Peyer's patch (tissue), 4 donors: Measurements from ENCODE around the gene ZSCAN9. TPM values are rescaled to one million over a fixed set of nuclear protein-coding genes. Genes with fewer than 3 reads are reported as not detected.
A peak's percentile ranks its signal among the peaks of the same experiment; 100 is the strongest.

Source experiments
- DNase-seq, 3 donors: peaks; one replicate each; pipeline ENCODE4 v3.0.0-alpha.2; 2017 to 2019
- H3K27ac ChIP-seq, 4 donors: fragments of 200-600 bp; sonication (generic); one replicate each; pipeline ENCODE4 v1.5.1; 2016 to 2019
- H3K27me3 ChIP-seq, 2 donors: fragments of 200-600 bp; sonication (generic); one replicate each; pipeline ENCODE4 v1.5.1; 2019
- H3K36me3 ChIP-seq, 3 donors: fragments of 200-600 bp; sonication (generic); one replicate each; pipeline ENCODE4 v1.5.1; 2016 to 2019
- H3K4me1 ChIP-seq, 4 donors: fragments of 200-600 bp; sonication (generic); one replicate each; pipeline ENCODE4 v1.5.1; 2016 to 2019
- H3K4me3 ChIP-seq, 4 donors: fragments of 200-600 bp; sonication (generic); 1 replicate in 3 of 4; 2 replicates in 1 of 4; pipeline ENCODE4 v1.5.1; 2016 to 2019; ENCODE audit warnings: mild to moderate bottlenecking in 1 of 4
- H3K9me3 ChIP-seq, 4 donors: fragments of 200-600 bp; sonication (generic); one replicate each; pipeline ENCODE4 v1.5.1; 2016 to 2019; ENCODE audit warnings: mild to moderate bottlenecking in 1 of 4
- POLR2A ChIP-seq, 2 donors: fragments of 450-650 bp; IDR thresholded peaks; one replicate each; pipeline ENCODE4 v1.5.1; 2017; ENCODE audit warnings: antibody characterized with exemption in 2 of 2, mild to moderate bottlenecking in 2 of 2, moderate library complexity in 2 of 2
- total RNA-seq, 4 donors: library from RNA; depleted of rRNA; stranded (reverse); fragments of >200 nt; gene quantifications; one replicate each; pipeline ENCODE4 v1.1.0, GENCODE V29; 2016
- TF ChIP-seq, protein P1 (sequence below), 6 experiments: fragments of 450-650 bp in 4 of 6; fragments of 200-600 bp in 2 of 6; sonication (generic) in 1 of 6; IDR thresholded peaks; one replicate each; pipeline ENCODE4 v1.5.1; 2017 to 2019; ENCODE audit warnings: antibody characterized with exemption in 6 of 6, mild to moderate bottlenecking in 3 of 6, moderate library complexity in 1 of 6

Gene ZSCAN9
- total RNA-seq, 4 donors from 2014 or later: 11.9 to 28.9 (median 22.7) TPM

GRCh38 chr6:28269492-28269891 is 44.4 kb downstream of the ZSCAN9 start:
- DNase-seq: no peak
- H3K4me1 ChIP-seq: peaks cover 0 to 6% (median 0%) of the 10 kb centered on the region in 4 donors
- H3K27me3 ChIP-seq: no peaks in the 10 kb centered on the region
- H3K36me3 ChIP-seq: peaks cover 0 to 27% (median 0%) of the 10 kb centered on the region in 3 donors
- TF ChIP-seq POLR2A (IDR thresholded peaks at IDR 0.05): no peak
- TF ChIP-seq, protein P1, sequence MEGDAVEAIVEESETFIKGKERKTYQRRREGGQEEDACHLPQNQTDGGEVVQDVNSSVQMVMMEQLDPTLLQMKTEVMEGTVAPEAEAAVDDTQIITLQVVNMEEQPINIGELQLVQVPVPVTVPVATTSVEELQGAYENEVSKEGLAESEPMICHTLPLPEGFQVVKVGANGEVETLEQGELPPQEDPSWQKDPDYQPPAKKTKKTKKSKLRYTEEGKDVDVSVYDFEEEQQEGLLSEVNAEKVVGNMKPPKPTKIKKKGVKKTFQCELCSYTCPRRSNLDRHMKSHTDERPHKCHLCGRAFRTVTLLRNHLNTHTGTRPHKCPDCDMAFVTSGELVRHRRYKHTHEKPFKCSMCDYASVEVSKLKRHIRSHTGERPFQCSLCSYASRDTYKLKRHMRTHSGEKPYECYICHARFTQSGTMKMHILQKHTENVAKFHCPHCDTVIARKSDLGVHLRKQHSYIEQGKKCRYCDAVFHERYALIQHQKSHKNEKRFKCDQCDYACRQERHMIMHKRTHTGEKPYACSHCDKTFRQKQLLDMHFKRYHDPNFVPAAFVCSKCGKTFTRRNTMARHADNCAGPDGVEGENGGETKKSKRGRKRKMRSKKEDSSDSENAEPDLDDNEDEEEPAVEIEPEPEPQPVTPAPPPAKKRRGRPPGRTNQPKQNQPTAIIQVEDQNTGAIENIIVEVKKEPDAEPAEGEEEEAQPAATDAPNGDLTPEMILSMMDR (IDR thresholded peaks at IDR 0.05): no peak
- no peaks in the 10 kb centered on the region for H3K9me3 ChIP-seq
- no peak overlapping the region for H3K4me3 ChIP-seq
- H3K27ac ChIP-seq: no peak overlapping the region

DNA sequence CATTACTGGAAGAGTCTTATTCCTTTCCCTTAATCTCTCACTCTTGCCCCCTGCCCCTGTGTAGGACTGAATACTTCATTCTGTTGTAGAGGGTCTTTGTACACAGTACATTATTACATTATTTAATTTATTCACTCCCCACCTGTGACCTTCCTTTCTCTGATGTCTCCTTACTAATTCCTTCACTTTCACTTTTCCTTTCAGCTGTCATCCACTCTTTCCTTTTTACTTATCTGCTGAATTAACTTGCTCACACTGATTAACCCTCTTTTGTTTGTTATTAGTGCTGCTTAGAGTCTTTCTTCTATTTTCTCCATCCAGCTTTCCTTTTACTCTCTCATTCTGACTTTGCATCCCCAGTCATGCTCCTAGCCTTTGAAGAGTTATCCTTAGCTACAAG is 49.8 kb downstream of the ZSCAN9 start:
- TF ChIP-seq POLR2A (IDR thresholded peaks at IDR 0.05): no peak
- TF ChIP-seq, protein P1 (IDR thresholded peaks at IDR 0.05): no peak
- H3K27me3 ChIP-seq: no peaks in the 10 kb centered on the region
- H3K36me3 ChIP-seq: peaks cover 0 to 50% (median 0%) of the 10 kb centered on the region in 3 donors
- H3K4me1 ChIP-seq: no peaks in the 10 kb centered on the region
- no peak for DNase-seq
- no peak overlapping the region for H3K4me3 ChIP-seq
- no peaks in the 10 kb centered on the region for H3K9me3 ChIP-seq
- H3K27ac ChIP-seq: no peak overlapping the region

GRCh38 chr6:28277746-28278145 is 52.7 kb downstream of the ZSCAN9 start:
- no peaks in the 10 kb centered on the region for H3K27me3 ChIP-seq
- TF ChIP-seq, protein P1 (IDR thresholded peaks at IDR 0.05): no peak
- no peak for TF ChIP-seq POLR2A (IDR thresholded peaks at IDR 0.05)

DNA sequence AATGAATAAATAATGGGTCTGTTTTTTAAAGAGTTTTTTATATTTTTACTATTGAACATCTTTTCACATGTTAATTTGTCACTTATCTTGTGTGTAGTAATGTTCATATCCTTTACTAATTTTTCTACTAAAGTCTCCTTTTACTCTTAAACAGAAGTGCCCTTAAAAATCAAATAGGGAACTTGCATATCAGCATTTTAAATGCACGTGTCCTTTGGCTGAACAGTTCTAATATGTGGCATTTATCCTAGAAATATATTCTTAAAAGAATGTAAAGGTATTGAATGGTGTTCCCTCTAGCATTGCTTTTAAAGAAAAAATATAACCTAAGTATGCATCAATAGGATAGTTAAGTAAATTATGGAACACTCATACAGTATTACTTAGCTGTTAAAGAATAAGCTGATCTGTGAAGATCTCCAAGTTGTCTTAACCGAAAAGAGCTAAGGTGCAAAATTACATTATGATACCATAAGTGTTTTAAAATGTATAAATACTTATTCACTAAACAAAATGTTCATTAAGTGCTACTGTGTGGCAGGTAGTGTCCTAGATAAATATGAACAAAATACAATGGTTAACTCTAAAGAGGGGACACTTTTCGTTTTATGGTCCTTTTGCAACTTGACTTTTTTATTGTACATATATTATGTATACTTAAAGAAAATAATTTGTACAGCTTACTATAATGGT is 55.7 kb downstream of the ZSCAN9 start:
- no peak for DNase-seq
- Histone ChIP-seq H3K9me3 (no peaks in the 10 kb centered on the region), H3K27me3 (no peaks in the 10 kb centered on the region), H3K36me3 (peaks cover 0 to 12% (median 0%) of the 10 kb centered on the region in 3 donors), H3K27ac (no peak overlapping the region), H3K4me1 (peaks cover 0 to 11% (median 4%) of the 10 kb centered on the region in 4 donors), H3K4me3 (peak overlapping the region in 3 of 4 donors; percentile 43 to 70 (median 56))
- TF ChIP-seq, protein P1 (IDR thresholded peaks at IDR 0.05): no peak
- TF ChIP-seq POLR2A (IDR thresholded peaks at IDR 0.05): no peak

More at GRCh38 chr6:28277746-28278145, 52.7 kb downstream of the ZSCAN9 start:
- no peak overlapping the region for H3K4me3 ChIP-seq
- H3K4me1 ChIP-seq: peaks cover 0 to 11% (median 4%) of the 10 kb centered on the region in 4 donors
- peaks cover 0 to 39% (median 0%) of the 10 kb centered on the region in 3 donors for H3K36me3 ChIP-seq
- DNase-seq: no peak
- H3K9me3 ChIP-seq: no peaks in the 10 kb centered on the region
- H3K27ac ChIP-seq: no peak overlapping the region

DNA sequence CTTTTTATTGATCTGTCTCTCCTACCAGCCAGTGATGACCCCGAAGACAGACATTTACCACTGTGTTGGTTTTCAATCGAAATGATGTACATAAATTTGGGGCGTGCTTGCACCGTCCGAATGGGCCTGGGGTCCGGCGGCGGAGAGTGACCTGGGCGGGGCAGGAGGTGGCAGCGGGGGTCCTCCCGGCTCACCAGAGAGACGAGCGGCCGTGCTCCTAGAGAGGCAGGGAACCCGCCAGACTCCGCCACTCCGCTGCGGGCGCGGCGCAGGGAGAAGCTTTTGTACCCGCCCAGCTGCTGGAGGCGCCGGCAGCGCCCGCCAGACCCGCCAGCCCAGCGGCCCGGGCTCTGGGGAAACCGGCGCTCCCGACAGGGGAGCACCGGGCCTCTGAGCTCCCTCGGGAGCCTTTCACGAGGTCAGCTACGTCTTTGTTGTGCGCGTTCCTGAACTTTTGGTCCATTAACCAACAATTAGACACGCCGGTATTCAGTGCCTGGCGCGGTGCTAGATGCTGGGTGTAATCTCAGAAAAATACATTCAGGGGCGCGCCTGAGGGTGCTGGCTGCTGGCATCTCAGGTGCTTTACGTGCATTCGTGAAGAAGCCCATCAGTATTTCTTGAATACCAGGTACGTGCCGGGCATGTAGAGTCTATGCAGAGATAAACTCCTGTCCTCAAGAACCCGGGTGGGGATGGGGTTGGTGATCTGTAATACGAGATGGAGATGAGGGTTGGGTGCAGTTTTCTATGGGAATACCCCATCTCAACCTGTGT is 56.4 kb downstream of the ZSCAN9 start, which contains the start of gene PGBD1:
TSS of gene PGBD1 (plus strand) at position 285 of the 777 bp plus-strand sequence. CDS start 2,242 bp downstream, outside the sequence.
- TF ChIP-seq, protein P1 (IDR thresholded peaks at IDR 0.05): no peak
- TF ChIP-seq POLR2A (IDR thresholded peaks at IDR 0.05): no peak
- H3K4me3 ChIP-seq: peak within 1 kb of the TSS; percentile 43 to 70 (median 54)
- peaks cover 0 to 11% (median 4%) of the 10 kb centered on the region in 4 donors for H3K4me1 ChIP-seq
- H3K36me3 ChIP-seq: peaks cover 0 to 10% (median 0%) of the 10 kb centered on the region in 3 donors
- DNase-seq: peak; percentile 35 to 72 (median 69)
- peak within 1 kb of the TSS in 2 of 4 donors; percentile 27 to 36 for H3K27ac ChIP-seq
- no peaks in the 10 kb centered on the region for H3K9me3 ChIP-seq
- no peaks in the 10 kb centered on the region for H3K27me3 ChIP-seq
